MCF 10A (cell line): ENCODE results near the gene TBX2. TPM values are rescaled to one million over a fixed set of nuclear protein-coding genes. Genes with fewer than 3 reads are reported as not detected.

Experiments used
- BruUV-seq: library from RNA; stranded (reverse); fragments of 400-500 nt; replicated peaks from 2 replicates; lab custom pipeline; 2021; lab: Mats Ljungman, UMichigan
- CTCF ChIA-PET: fragments of 300-600 bp; sonication (Branson Sonifier 250); formaldehyde crosslinking; extraction: SDS; loops from one replicate; lab custom pipeline; 2021; ENCODE audit warnings: antibody characterized with exemption, inconsistent platforms; lab: Yijun Ruan, JAX
- POLR2A ChIA-PET: fragments of 300-600, 350-650 bp; sonication (Branson Sonifier 250); formaldehyde crosslinking; extraction: SDS; loops from one replicate; lab custom pipeline; 2020; ENCODE audit warnings: antibody characterized with exemption, inconsistent platforms; lab: Yijun Ruan, JAX
- DNase-seq: peaks from one replicate; pipeline ENCODE4 v3.0.0-alpha.2; 2018; ENCODE audit not compliant: unreplicated experiment
- H3K27ac Mint-ChIP-seq: one replicate; pipeline ENCODE4 v1.8.0; 2022; ENCODE audit warnings: mild to moderate bottlenecking, low read depth, mixed read lengths; ENCODE audit not compliant: unreplicated experiment
- H3K27me3 Mint-ChIP-seq: one replicate; pipeline ENCODE4 v1.8.0; 2022; ENCODE audit warnings: mixed read lengths; ENCODE audit not compliant: insufficient read depth, unreplicated experiment
- H3K36me3 Mint-ChIP-seq: one replicate; pipeline ENCODE4 v1.8.0; 2022; ENCODE audit warnings: mild to moderate bottlenecking, moderate library complexity, mixed read lengths; ENCODE audit not compliant: insufficient read depth, unreplicated experiment
- H3K4me1 Mint-ChIP-seq: one replicate; pipeline ENCODE4 v1.8.0; 2022; ENCODE audit warnings: mixed read lengths; ENCODE audit not compliant: insufficient read depth, unreplicated experiment
- H3K4me3 Mint-ChIP-seq: one replicate; pipeline ENCODE4 v1.8.0; 2022; ENCODE audit warnings: mild to moderate bottlenecking, moderate library complexity, mixed read lengths; ENCODE audit not compliant: unreplicated experiment
- H3K9me3 Mint-ChIP-seq: one replicate; pipeline ENCODE4 v1.8.0; 2022; ENCODE audit warnings: mixed read lengths; ENCODE audit not compliant: unreplicated experiment
- intact Hi-C: fragments of 100-400 bp; cut with micrococcal nuclease; formaldehyde crosslinking; loops from 2 replicates; pipeline ENCODE4 v1.14.1; 2022
- total RNA-seq: library from RNA; stranded (reverse); gene quantifications from 2 replicates; pipeline ENCODE4 v1.2.3, GENCODE V29; 2022
- TF ChIP-seq, protein P1 (sequence below): fragments of 200-600 bp; IDR thresholded peaks from one replicate; pipeline ENCODE4 v1.8.0; 2022; ENCODE audit warnings: antibody characterized with exemption, mild to moderate bottlenecking; ENCODE audit not compliant: unreplicated experiment

The TBX2 gene
- total RNA-seq, 1 experiment from 2014 or later: 1.5 TPM

DNA sequence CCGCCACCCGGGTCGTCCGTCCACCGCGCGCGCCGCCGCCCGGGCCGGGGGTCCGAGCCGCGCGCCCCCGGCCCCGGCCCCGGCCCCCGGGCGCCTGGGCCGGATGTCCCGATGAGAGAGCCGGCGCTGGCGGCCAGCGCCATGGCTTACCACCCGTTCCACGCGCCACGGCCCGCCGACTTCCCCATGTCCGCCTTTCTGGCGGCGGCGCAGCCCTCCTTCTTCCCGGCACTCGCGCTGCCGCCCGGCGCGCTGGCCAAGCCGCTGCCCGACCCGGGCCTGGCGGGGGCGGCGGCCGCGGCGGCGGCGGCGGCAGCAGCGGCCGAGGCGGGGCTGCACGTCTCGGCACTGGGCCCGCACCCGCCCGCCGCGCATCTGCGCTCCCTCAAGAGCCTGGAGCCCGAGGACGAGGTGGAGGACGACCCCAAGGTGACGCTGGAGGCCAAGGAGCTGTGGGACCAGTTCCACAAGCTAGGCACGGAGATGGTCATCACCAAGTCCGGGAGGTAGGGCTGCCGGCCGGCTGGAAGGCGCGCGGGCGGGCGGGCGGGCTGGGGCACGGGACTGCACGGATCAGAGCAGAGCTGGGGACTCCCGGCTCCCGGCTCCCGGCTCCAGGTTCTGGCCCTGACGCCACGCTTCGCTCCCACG lies 548 bp downstream of the TBX2 start:
- H3K27ac Mint-ChIP-seq: no peak overlapping the region
- H3K4me3 Mint-ChIP-seq: peak overlapping the region; percentile 76
- ChIA-PET POLR2A (interaction anchor here (1.0 to 2.5 kb wide), 8 partner anchors 12 to 723 kb away, joined by 3 to 11 read pairs (median 4); partner anchors contain the start of gene BCAS3), CTCF (interaction anchor here (0.5 to 1.5 kb wide), 5 partner anchors 10 to 392 kb away, joined by 3 to 10 read pairs (median 3); no protein-coding TSS in a partner anchor)
- no peaks in the 10 kb centered on the region for H3K4me1 Mint-ChIP-seq
- H3K27me3 Mint-ChIP-seq: no peaks in the 10 kb centered on the region
- peaks cover 11% of the 10 kb centered on the region for H3K36me3 Mint-ChIP-seq
- H3K9me3 Mint-ChIP-seq: no peaks in the 10 kb centered on the region
- TF ChIP-seq, protein P1, sequence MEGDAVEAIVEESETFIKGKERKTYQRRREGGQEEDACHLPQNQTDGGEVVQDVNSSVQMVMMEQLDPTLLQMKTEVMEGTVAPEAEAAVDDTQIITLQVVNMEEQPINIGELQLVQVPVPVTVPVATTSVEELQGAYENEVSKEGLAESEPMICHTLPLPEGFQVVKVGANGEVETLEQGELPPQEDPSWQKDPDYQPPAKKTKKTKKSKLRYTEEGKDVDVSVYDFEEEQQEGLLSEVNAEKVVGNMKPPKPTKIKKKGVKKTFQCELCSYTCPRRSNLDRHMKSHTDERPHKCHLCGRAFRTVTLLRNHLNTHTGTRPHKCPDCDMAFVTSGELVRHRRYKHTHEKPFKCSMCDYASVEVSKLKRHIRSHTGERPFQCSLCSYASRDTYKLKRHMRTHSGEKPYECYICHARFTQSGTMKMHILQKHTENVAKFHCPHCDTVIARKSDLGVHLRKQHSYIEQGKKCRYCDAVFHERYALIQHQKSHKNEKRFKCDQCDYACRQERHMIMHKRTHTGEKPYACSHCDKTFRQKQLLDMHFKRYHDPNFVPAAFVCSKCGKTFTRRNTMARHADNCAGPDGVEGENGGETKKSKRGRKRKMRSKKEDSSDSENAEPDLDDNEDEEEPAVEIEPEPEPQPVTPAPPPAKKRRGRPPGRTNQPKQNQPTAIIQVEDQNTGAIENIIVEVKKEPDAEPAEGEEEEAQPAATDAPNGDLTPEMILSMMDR: no peak
- intact Hi-C loops: no loop called here
- no TSS peak for BruUV-seq
- DNase-seq: peak; percentile 43

- DNase-seq: no peak
- intact Hi-C loops: no loop called here
- H3K4me1 Mint-ChIP-seq: no peaks in the 10 kb centered on the region
- H3K4me3 Mint-ChIP-seq: peak overlapping the region; percentile 76
- no TSS peak for BruUV-seq
- no peak overlapping the region for H3K27ac Mint-ChIP-seq
- H3K27me3 Mint-ChIP-seq: no peaks in the 10 kb centered on the region
- no peaks in the 10 kb centered on the region for H3K9me3 Mint-ChIP-seq
- peaks cover 7% of the 10 kb centered on the region for H3K36me3 Mint-ChIP-seq
- CTCF ChIA-PET: interaction anchor here (0.5 to 1.4 kb wide), 3 partner anchors 10 to 393 kb away, joined by 3 to 10 read pairs (median 3); no protein-coding TSS in a partner anchor
- TF ChIP-seq, protein P1: no peak
- POLR2A ChIA-PET: interaction anchor here (1.2 to 2.5 kb wide), 3 partner anchors 11 to 724 kb away, joined by 3 to 11 read pairs (median 8); partner anchors contain the start of gene BCAS3
Measured at GRCh38 chr17:61400717-61401388, 1.2 kb downstream of the TBX2 start.

DNA sequence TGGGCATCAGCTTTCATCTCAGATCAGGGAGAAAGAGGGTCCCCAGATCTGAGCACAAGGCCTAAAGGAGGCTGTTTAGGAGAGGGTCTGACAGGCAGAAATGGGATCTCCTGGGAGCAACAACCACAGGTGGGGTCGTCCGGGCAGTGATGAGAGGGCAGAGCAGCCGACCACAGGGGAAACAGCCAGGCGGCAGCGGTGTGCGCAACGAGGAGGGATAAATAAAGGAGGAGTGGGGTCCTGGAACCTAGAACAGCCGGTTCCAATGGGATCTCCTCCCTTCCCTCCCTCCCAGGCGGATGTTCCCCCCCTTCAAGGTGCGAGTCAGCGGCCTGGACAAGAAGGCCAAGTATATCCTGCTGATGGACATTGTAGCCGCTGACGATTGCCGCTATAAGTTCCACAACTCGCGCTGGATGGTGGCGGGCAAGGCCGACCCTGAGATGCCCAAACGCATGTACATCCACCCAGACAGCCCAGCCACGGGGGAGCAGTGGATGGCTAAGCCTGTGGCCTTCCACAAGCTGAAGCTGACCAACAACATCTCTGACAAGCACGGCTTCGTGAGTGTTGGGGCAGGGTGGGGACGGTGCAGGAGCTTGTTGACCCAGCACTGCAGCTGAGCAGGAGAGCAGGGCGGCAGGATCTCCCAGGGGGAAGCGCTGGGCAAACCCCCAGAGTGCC lies 1.9 kb downstream of the TBX2 start:
- Mint-ChIP-seq H3K27ac (no peak overlapping the region), H3K4me3 (peak overlapping the region; percentile 76), H3K9me3 (no peaks in the 10 kb centered on the region), H3K4me1 (no peaks in the 10 kb centered on the region), H3K36me3 (peaks cover 5% of the 10 kb centered on the region), H3K27me3 (no peaks in the 10 kb centered on the region)
- no TSS peak for BruUV-seq
- DNase-seq: no peak
- TF ChIP-seq, protein P1: no peak
- intact Hi-C loops: no loop called here
- POLR2A ChIA-PET: interaction anchor here (0.6 kb wide), 1 partner anchor 432 kb away, joined by 3 read pairs; no protein-coding TSS in a partner anchor
- CTCF ChIA-PET: interaction anchor here (0.7 to 1.4 kb wide), 3 partner anchors 10 to 681 kb away, joined by 3 to 10 read pairs (median 3); no protein-coding TSS in a partner anchor
